COLO668 (cell line): ENCODE measurements around the gene CMIP.

Experiments used
- DNase-seq: peaks from one replicate; lab custom pipeline; 2025; ENCODE audit not compliant: unreplicated experiment; lab: John Stamatoyannopoulos, UW

CMIP gene

DNA sequence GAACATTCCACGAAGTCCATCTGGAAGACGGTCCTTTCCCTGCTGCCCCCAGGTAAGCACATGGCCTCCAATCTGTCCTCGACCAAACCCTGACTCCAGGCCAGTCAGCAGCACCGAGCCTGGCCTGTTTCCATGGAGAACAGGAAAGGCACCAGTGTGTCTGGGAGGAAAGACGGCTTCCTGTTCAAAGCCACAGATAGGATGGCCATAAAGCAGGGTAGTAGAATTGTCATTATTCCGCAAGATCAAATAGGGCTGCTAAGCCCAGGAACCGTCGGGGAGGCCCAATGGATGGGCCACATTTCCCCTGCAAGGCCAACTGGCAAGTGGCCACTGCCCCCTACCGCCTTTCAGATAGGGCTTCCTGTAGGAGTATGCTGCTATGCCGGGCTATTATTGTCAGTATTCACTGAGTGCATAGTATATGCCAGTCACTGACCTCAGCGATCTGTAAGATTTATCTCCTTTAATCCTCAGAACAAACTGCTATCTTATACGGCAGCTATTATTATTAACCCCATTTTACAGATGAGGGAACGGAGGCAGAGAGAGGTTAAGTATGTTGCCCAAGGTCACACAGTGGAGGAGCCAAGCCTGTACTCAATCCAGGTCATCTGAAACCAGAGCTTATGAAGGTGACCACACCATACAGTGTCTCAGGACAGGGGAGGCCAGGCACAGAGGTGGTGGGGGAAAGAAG lies 311.5 kb downstream of the CMIP start:
- DNase-seq, result no peak

DNA sequence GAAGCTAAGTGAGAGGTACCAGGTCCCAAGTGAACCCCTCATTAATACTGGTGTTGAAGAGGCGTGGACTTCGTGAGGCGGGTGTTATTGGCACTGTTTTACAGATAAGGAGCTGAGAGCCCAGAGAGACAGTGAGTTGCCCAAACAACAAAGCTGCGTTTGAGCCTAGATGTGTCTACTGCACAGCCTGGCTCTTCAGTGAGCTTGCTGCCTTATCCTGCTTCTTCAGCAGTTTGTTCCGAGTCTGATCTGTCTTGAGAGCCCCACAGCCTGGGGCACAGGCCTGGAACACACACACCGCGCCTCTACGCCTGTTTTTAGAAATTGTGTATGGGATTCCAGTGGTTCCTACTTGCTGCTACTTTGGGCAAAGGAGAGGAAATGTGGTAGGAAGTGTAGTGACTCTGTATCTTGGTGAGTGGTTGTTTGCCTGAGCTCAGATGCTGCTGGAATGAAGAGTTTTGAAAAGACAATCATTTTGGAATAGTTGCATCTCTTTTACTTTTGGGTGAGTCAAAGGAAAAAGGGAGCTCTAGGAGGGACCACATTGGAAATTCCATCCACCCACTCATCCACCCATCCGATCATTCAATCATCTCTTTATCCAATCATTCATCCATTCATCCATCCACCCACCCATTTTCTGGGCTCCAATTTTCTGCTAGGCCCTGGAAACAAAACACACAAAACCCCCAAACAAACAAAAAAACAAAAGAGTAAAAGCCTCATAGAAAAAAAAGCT lies 312.2 kb downstream of the CMIP start:
- DNase-seq, result no peak

DNA sequence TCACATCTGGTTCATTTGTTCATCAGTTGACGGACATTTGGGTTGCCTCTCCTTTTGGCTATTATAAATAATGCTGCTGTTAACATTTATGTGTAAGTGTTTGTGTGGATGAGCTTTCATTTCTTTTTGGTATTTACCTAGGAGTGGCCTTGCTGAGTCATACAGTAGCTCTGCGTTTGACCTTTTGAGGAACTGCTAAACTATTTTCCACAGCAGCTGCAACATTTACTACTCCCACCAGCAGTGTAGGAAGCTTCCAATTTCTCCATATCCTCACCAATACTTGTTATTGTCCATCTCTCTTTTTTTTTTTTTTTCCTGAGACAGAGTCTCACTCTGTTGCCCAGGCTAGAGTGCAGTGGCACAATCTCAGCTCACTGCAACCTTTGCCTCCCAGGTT lies 313.8 kb downstream of the CMIP start:
- no peak for DNase-seq
